ENCODE measurements around the gene FNTB. TPM values are rescaled to one million over a fixed set of nuclear protein-coding genes. Genes with fewer than 3 reads are reported as not detected.
A peak's percentile ranks its signal among the peaks of the same experiment; 100 is the strongest.

The FNTB gene
- total RNA-seq, 1 experiment from 2014 or later: 14.2 TPM

DNA sequence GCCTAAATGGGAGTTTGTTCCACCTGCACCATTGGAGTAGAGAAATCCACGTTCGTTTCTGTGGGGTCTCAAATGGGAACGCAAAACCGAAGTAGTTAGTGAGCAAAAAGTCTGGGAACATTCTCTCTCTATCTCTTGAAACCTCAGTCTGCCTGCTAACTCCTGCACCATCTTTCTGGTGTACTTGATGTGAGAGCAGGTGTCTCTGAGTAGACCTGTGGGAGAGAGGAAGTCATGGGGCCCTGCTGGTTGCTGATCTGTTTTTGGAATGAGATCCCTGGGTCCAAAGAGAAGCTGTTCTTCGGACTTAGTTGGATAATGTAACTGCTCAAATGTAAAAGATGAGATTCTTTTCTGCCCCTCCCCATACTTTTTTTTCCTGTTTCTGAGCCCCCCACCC is 58.3 kb downstream of the FNTB start:
- Mint-ChIP-seq H3K36me3 (peaks cover 24% of the 10 kb centered on the region), H3K4me1 (peaks cover 7% of the 10 kb centered on the region), H3K4me3 (no peak overlapping the region), H3K27me3 (ENCODE audit: low read depth) (no peaks in the 10 kb centered on the region), H3K27ac (no peak overlapping the region), H3K9me3 (no peaks in the 10 kb centered on the region)
- TF ChIP-seq PREB (CRISPR knock-in tag; IDR thresholded peaks at IDR 0.05; ENCODE audit: borderline replicate concordance) (no peak), CREM (CRISPR knock-in tag; IDR thresholded peaks at IDR 0.05) (no peak), FOXJ3 (CRISPR knock-in tag; IDR thresholded peaks at IDR 0.05; ENCODE audit: borderline replicate concordance) (no peak), ZBTB21 (CRISPR knock-in tag; IDR thresholded peaks at IDR 0.05; ENCODE audit: borderline replicate concordance) (no peak)
- ChIA-PET CTCF (interaction anchor here (2.4 kb wide), 1 partner anchor 25 kb away, joined by 8 read pairs; no protein-coding TSS in a partner anchor), POLR2A (no interaction called here)
- no peak for ATAC-seq
- no peak for DNase-seq (ENCODE audit: low spot score)

DNA sequence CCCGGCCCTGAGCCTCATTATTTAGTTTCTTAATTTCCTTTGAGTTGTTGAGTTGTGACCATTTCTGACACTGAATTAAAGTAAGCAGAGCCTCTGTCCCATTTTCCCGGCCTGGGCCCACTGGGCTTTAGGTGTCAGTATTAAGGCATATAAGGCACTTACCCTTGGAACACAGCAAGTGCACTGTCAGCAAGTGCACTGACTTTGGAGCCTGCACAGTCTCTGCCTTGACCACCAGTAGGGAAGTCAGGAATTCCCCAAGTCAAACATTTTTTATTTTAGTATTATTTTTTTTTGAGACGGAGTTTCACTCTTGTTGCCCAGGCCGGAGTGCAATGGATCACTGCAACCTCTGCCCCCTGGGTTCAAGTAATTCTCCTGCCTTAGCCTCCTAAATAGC is 59.0 kb downstream of the FNTB start:
- Mint-ChIP-seq H3K27me3 (ENCODE audit: low read depth) (no peaks in the 10 kb centered on the region), H3K4me1 (peaks cover 7% of the 10 kb centered on the region), H3K27ac (no peak overlapping the region), H3K4me3 (no peak overlapping the region), H3K9me3 (no peaks in the 10 kb centered on the region), H3K36me3 (peaks cover 22% of the 10 kb centered on the region)
- no peak for ATAC-seq
- CTCF ChIA-PET: interaction anchor here (2.4 kb wide), 1 partner anchor 26 kb away, joined by 8 read pairs; no protein-coding TSS in a partner anchor
- POLR2A ChIA-PET: no interaction called here
- DNase-seq (ENCODE audit: low spot score): no peak
- TF ChIP-seq ZNF263 (CRISPR knock-in tag; IDR thresholded peaks at IDR 0.05; ENCODE audit: low read depth): no peak

GRCh38 chr14:65052832-65053231 is 66.1 kb downstream of the FNTB start:
- ATAC-seq (no peak), DNase-seq (ENCODE audit: low spot score) (no peak)
- no peaks in the 10 kb centered on the region for H3K9me3 Mint-ChIP-seq
- no peaks in the 10 kb centered on the region for H3K27me3 Mint-ChIP-seq (ENCODE audit: low read depth)
- POLR2A ChIA-PET: no interaction called here
- H3K4me1 Mint-ChIP-seq: peaks cover 3% of the 10 kb centered on the region; the same call in 1 of the 2 replicates
- peak overlapping the region; percentile 15; the same call in 1 of the 2 replicates for H3K27ac Mint-ChIP-seq
- CTCF ChIA-PET: no interaction called here
- H3K4me3 Mint-ChIP-seq: no peak overlapping the region
- H3K36me3 Mint-ChIP-seq: no peaks in the 10 kb centered on the region; the same call in 1 of the 2 replicates
- TF ChIP-seq FOXP1 (CRISPR knock-in tag; IDR thresholded peaks at IDR 0.05; ENCODE audit: borderline replicate concordance): no peak
- no peak for TF ChIP-seq NFE2L1 (CRISPR knock-in tag; IDR thresholded peaks at IDR 0.05)
- TF ChIP-seq JAZF1 (CRISPR knock-in tag; IDR thresholded peaks at IDR 0.05): no peak
- TF ChIP-seq NR1H2 (CRISPR knock-in tag; IDR thresholded peaks at IDR 0.05): no peak
- TF ChIP-seq, protein P1, sequence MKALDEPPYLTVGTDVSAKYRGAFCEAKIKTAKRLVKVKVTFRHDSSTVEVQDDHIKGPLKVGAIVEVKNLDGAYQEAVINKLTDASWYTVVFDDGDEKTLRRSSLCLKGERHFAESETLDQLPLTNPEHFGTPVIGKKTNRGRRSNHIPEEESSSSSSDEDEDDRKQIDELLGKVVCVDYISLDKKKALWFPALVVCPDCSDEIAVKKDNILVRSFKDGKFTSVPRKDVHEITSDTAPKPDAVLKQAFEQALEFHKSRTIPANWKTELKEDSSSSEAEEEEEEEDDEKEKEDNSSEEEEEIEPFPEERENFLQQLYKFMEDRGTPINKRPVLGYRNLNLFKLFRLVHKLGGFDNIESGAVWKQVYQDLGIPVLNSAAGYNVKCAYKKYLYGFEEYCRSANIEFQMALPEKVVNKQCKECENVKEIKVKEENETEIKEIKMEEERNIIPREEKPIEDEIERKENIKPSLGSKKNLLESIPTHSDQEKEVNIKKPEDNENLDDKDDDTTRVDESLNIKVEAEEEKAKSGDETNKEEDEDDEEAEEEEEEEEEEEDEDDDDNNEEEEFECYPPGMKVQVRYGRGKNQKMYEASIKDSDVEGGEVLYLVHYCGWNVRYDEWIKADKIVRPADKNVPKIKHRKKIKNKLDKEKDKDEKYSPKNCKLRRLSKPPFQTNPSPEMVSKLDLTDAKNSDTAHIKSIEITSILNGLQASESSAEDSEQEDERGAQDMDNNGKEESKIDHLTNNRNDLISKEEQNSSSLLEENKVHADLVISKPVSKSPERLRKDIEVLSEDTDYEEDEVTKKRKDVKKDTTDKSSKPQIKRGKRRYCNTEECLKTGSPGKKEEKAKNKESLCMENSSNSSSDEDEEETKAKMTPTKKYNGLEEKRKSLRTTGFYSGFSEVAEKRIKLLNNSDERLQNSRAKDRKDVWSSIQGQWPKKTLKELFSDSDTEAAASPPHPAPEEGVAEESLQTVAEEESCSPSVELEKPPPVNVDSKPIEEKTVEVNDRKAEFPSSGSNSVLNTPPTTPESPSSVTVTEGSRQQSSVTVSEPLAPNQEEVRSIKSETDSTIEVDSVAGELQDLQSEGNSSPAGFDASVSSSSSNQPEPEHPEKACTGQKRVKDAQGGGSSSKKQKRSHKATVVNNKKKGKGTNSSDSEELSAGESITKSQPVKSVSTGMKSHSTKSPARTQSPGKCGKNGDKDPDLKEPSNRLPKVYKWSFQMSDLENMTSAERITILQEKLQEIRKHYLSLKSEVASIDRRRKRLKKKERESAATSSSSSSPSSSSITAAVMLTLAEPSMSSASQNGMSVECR (CRISPR knock-in tag; IDR thresholded peaks at IDR 0.05; ENCODE audit: borderline replicate concordance): no peak
- TF ChIP-seq, protein P2, sequence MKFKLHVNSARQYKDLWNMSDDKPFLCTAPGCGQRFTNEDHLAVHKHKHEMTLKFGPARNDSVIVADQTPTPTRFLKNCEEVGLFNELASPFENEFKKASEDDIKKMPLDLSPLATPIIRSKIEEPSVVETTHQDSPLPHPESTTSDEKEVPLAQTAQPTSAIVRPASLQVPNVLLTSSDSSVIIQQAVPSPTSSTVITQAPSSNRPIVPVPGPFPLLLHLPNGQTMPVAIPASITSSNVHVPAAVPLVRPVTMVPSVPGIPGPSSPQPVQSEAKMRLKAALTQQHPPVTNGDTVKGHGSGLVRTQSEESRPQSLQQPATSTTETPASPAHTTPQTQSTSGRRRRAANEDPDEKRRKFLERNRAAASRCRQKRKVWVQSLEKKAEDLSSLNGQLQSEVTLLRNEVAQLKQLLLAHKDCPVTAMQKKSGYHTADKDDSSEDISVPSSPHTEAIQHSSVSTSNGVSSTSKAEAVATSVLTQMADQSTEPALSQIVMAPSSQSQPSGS (CRISPR knock-in tag; IDR thresholded peaks at IDR 0.05; ENCODE audit: borderline replicate concordance, low read depth): no peak
- no peak for TF ChIP-seq IRF2 (CRISPR knock-in tag; IDR thresholded peaks at IDR 0.05; ENCODE audit: borderline replicate concordance, low read depth)
- TF ChIP-seq EMX1 (CRISPR knock-in tag; IDR thresholded peaks at IDR 0.05): no peak
- no peak for TF ChIP-seq GRHL2 (CRISPR knock-in tag; IDR thresholded peaks at IDR 0.05; ENCODE audit: insufficient replicate concordance, severe bottlenecking)
- no peak for TF ChIP-seq TCF7 (CRISPR knock-in tag; IDR thresholded peaks at IDR 0.05; ENCODE audit: low read depth)
- no peak for TF ChIP-seq ZBTB21 (CRISPR knock-in tag; IDR thresholded peaks at IDR 0.05; ENCODE audit: borderline replicate concordance)
- no peak for TF ChIP-seq ZNF219 (CRISPR knock-in tag; IDR thresholded peaks at IDR 0.05; ENCODE audit: borderline replicate concordance)
- no peak for TF ChIP-seq MLX (CRISPR knock-in tag; IDR thresholded peaks at IDR 0.05)
- no peak for TF ChIP-seq AFF4 (CRISPR knock-in tag; IDR thresholded peaks at IDR 0.05; ENCODE audit: borderline replicate concordance)
- no peak for TF ChIP-seq USF2 (CRISPR knock-in tag; IDR thresholded peaks at IDR 0.05)
